ENCODE results near the gene ICE2. TPM values are rescaled to one million over a fixed set of nuclear protein-coding genes. Genes with fewer than 3 reads are reported as not detected.

ICE2 gene
- total and polyA plus RNA-seq, 8 donors, result 10.5 to 127 (median 31.5) TPM

DNA sequence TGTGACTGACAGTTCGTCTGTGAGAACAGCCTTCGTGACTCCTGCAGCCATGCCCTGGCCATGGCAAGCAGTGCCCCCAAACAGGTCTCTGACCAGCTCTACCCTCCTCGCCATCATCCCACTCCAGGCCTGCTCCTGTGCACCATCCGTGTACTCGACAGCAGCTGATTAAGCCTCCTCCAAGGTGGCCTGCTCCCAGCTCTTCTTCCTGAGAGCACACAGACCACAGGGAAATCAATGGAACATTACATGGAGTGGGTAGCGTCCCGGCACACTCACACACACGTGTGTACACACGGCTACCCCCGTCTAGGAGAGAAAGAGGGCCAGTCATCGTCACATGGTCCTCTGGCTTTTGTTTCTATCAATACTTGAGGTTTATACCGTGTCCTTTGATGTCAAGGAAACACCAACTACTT, 102.3 kb downstream of the ICE2 start:
- WGBS, 5 donors, result 67 to 76% (median 73%) methylated on average over 12 of the region's 12 CpGs
- no peak for TF ChIP-seq POLR2A (IDR thresholded peaks at IDR 0.05)
- no peak for TF ChIP-seq POLR2AphosphoS5 (IDR thresholded peaks at IDR 0.05)
- TF ChIP-seq, protein P1, sequence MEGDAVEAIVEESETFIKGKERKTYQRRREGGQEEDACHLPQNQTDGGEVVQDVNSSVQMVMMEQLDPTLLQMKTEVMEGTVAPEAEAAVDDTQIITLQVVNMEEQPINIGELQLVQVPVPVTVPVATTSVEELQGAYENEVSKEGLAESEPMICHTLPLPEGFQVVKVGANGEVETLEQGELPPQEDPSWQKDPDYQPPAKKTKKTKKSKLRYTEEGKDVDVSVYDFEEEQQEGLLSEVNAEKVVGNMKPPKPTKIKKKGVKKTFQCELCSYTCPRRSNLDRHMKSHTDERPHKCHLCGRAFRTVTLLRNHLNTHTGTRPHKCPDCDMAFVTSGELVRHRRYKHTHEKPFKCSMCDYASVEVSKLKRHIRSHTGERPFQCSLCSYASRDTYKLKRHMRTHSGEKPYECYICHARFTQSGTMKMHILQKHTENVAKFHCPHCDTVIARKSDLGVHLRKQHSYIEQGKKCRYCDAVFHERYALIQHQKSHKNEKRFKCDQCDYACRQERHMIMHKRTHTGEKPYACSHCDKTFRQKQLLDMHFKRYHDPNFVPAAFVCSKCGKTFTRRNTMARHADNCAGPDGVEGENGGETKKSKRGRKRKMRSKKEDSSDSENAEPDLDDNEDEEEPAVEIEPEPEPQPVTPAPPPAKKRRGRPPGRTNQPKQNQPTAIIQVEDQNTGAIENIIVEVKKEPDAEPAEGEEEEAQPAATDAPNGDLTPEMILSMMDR (IDR thresholded peaks at IDR 0.05), result no peak
- no peak for TF ChIP-seq EP300 (IDR thresholded peaks at IDR 0.05)
- H3K27ac ChIP-seq, result peak overlapping the region in 4 of 5 donors; percentile 14 to 84 (median 32)
- H3K36me3 ChIP-seq, result peaks cover 28 to 87% (median 61%) of the 10 kb centered on the region in 4 donors
- no peaks in the 10 kb centered on the region for H3K9me3 ChIP-seq
- H3K27me3 ChIP-seq, result no peaks in the 10 kb centered on the region
- no peak for DNase-seq
- H3K4me3 ChIP-seq, result no peak overlapping the region
- intact Hi-C loops (cut with DNase I; ENCODE audit: low total_unique reads), result no loop called here
- peaks cover 41 to 82% (median 51%) of the 10 kb centered on the region in 4 donors for H3K4me1 ChIP-seq

GRCh38 chr15:60375306-60375705, 103.6 kb downstream of the ICE2 start:
- Histone ChIP-seq H3K27me3 (no peaks in the 10 kb centered on the region), H3K36me3 (peaks cover 23 to 81% (median 54%) of the 10 kb centered on the region in 4 donors), H3K27ac (peak overlapping the region in 4 of 5 donors; percentile 72 to 84 (median 78)), H3K4me1 (peaks cover 51 to 95% (median 65%) of the 10 kb centered on the region in 4 donors), H3K9me3 (no peaks in the 10 kb centered on the region), H3K4me3 (no peak overlapping the region)
- no peak for DNase-seq
- intact Hi-C loops (cut with DNase I; ENCODE audit: low total_unique reads), result no loop called here
- TF ChIP-seq POLR2A (IDR thresholded peaks at IDR 0.05) (no peak), EP300 (IDR thresholded peaks at IDR 0.05) (no peak)
- WGBS, 5 donors, result 70 to 80% (median 76%) methylated on average over 5 of the region's 5 CpGs

GRCh38 chr15:60374628-60375081, 104.3 kb downstream of the ICE2 start:
- peak; percentile 77 to 90 for DNase-seq
- H3K4me3 ChIP-seq, result no peak overlapping the region
- H3K9me3 ChIP-seq, result no peaks in the 10 kb centered on the region
- H3K4me1 ChIP-seq, result peaks cover 51 to 95% (median 67%) of the 10 kb centered on the region in 4 donors
- TF ChIP-seq POLR2AphosphoS5 (IDR thresholded peaks at IDR 0.05) (peak in 2 of 3 donors; percentile 71 to 91), EP300 (IDR thresholded peaks at IDR 0.05) (no peak), POLR2A (IDR thresholded peaks at IDR 0.05) (no peak)
- TF ChIP-seq, protein P1 (IDR thresholded peaks at IDR 0.05), result peak in 1 of 7 experiments; percentile 13
- 22 to 51% (median 26%) methylated on average over 7 of the region's 7 CpGs for WGBS, 5 donors
- intact Hi-C loops (cut with DNase I; ENCODE audit: low total_unique reads), result no loop called here
- no peaks in the 10 kb centered on the region for H3K27me3 ChIP-seq
- peak overlapping the region; percentile 52 to 84 (median 75) for H3K27ac ChIP-seq
- H3K36me3 ChIP-seq, result peaks cover 17 to 81% (median 51%) of the 10 kb centered on the region in 4 donors

GRCh38 chr15:60374209-60374608, 104.7 kb downstream of the ICE2 start:
- TF ChIP-seq, protein P1 (IDR thresholded peaks at IDR 0.05), result no peak
- TF ChIP-seq POLR2AphosphoS5 (IDR thresholded peaks at IDR 0.05) (no peak), EP300 (IDR thresholded peaks at IDR 0.05) (no peak), POLR2A (IDR thresholded peaks at IDR 0.05) (no peak)
- Histone ChIP-seq H3K36me3 (peaks cover 17 to 81% (median 49%) of the 10 kb centered on the region in 4 donors), H3K4me1 (peaks cover 51 to 95% (median 65%) of the 10 kb centered on the region in 4 donors), H3K27ac (peak overlapping the region; percentile 52 to 84 (median 75)), H3K27me3 (no peaks in the 10 kb centered on the region), H3K4me3 (no peak overlapping the region), H3K9me3 (no peaks in the 10 kb centered on the region)
- intact Hi-C loops (cut with DNase I; ENCODE audit: low total_unique reads), result no loop called here
- no peak for DNase-seq
- 39 to 59% (median 52%) methylated on average over 4 of the region's 4 CpGs for WGBS, 5 donors

DNA sequence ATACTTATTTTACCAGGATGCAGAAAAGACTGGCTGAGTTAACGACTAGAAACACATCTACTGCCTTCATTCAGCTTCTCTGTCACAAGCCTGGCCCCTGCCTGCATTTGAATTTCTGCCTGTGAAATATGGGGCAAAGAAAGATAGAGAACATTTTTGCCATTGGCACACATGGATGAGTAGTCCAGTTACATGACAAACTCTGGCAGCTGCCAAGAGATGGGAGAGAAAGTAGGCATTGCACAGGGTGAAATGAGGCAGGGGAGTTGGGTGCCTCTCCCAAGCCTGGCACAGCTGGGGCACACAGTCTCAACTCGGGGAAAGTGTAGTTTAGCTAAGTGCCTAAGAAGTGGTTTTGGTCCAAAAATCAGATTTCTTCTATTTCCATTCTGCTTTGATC, 105.2 kb downstream of the ICE2 start:
- intact Hi-C loops (cut with DNase I; ENCODE audit: low total_unique reads), result no loop called here
- peaks cover 51 to 95% (median 67%) of the 10 kb centered on the region in 4 donors for H3K4me1 ChIP-seq
- no peak for TF ChIP-seq EP300 (IDR thresholded peaks at IDR 0.05)
- TF ChIP-seq POLR2A (IDR thresholded peaks at IDR 0.05), result no peak
- TF ChIP-seq, protein P1 (IDR thresholded peaks at IDR 0.05), result no peak
- TF ChIP-seq POLR2AphosphoS5 (IDR thresholded peaks at IDR 0.05), result no peak
- no peak for DNase-seq
- H3K27me3 ChIP-seq, result no peaks in the 10 kb centered on the region
- no peak overlapping the region for H3K4me3 ChIP-seq
- no peaks in the 10 kb centered on the region for H3K9me3 ChIP-seq
- peaks cover 15 to 81% (median 44%) of the 10 kb centered on the region in 4 donors for H3K36me3 ChIP-seq
- 62 to 83% (median 71%) methylated on average over 2 of the region's 2 CpGs for WGBS, 5 donors
- peak overlapping the region in 4 of 5 donors; percentile 72 to 84 (median 78) for H3K27ac ChIP-seq

All from stomach (tissue), 9 donors.